Muscle of arm (tissue), 12 donors: ENCODE data around the gene IVD. TPM values are rescaled to one million over a fixed set of nuclear protein-coding genes. Genes with fewer than 3 reads are reported as not detected.

Experiments used
- DNase-seq: peaks from one replicate; pipeline ENCODE4 v3.0.0-alpha.2; 2013
- polyA plus RNA-seq, 12 donors: library from polyadenylated mRNA; unstranded; fragments of 120-200 nt; gene quantifications; one replicate each; pipeline ENCODE4 v1.2.1, GENCODE V29; 2013; ENCODE audit not compliant: insufficient read length in 12 of 12

IVD gene
- polyA plus RNA-seq, 12 donors: 43.8 to 68.7 (median 52.2) TPM; not detected in 1

DNA sequence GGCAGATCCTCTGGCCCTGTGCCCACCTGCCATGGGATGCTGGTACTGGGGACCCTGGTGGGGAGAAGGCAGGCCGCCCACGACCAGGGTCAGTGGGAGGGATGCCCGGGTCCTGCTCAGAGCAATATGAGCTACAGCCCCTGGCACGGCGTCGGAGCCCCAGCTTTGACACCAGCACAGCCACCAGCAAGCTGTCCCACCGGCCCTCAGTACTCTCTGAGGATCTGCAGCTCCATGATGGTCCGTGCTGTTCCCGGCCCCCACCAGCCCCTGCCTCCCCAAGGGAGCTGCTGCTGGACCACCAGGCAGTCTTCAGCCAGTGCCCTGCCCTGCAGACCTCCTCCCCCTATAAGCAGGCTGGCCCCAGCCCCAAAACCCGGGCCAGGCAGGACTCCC, 36.1 kb upstream of the IVD start:
- DNase-seq: no peak

- DNase-seq: no peak
These were observed 35.6 kb upstream of the IVD start for GRCh38 chr15:40369971-40370370.

- no peak for DNase-seq
These were observed 32.6 kb upstream of the IVD start for GRCh38 chr15:40372981-40373380.

DNA sequence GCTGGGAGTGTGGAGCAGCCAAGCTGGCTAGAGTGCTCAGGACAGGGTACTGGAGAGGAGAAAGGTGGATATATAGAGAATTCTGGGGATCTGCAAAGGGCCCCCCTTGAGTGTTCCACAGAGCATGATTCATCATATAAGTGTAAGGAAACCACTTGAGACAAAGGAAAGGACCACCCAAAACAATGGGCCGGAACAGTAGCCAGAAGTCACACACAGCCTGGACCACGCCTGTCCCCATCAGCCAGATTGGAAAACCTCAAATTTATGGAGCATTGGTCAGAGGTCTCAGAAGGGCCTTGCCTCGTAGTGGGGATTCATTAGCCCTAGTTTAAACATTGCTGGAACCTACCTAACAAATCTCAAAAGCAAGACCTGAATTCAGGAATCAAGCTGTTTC, 28.0 kb upstream of the IVD start:
- no peak for DNase-seq

- DNase-seq: no peak
These were observed 26.2 kb upstream of the IVD start for GRCh38 chr15:40379374-40379773.

GRCh38 chr15:40379853-40380252, 25.7 kb upstream of the IVD start:
- no peak for DNase-seq

DNA sequence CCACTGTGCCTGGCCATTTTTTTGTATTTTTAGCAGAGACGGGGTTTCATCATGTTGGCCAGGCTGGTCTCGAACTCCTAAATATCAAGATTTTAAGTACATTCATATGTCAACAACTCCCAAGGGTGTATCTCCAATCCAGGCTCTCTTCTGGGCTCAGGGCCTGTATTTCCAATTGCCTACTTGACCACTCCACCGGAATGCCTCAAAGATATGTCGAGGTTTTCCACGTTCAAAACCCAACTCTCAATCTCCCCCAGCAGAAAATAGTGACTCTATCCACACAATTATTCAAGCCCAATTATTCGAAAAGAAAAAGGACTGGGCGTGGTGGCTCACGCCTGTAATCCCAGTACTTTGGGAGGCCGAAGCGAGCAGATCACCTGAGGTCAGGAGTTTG, 25.0 kb upstream of the IVD start:
- no peak for DNase-seq

GRCh38 chr15:40381818-40382529, 23.6 kb upstream of the IVD start:
- DNase-seq: no peak

DNA sequence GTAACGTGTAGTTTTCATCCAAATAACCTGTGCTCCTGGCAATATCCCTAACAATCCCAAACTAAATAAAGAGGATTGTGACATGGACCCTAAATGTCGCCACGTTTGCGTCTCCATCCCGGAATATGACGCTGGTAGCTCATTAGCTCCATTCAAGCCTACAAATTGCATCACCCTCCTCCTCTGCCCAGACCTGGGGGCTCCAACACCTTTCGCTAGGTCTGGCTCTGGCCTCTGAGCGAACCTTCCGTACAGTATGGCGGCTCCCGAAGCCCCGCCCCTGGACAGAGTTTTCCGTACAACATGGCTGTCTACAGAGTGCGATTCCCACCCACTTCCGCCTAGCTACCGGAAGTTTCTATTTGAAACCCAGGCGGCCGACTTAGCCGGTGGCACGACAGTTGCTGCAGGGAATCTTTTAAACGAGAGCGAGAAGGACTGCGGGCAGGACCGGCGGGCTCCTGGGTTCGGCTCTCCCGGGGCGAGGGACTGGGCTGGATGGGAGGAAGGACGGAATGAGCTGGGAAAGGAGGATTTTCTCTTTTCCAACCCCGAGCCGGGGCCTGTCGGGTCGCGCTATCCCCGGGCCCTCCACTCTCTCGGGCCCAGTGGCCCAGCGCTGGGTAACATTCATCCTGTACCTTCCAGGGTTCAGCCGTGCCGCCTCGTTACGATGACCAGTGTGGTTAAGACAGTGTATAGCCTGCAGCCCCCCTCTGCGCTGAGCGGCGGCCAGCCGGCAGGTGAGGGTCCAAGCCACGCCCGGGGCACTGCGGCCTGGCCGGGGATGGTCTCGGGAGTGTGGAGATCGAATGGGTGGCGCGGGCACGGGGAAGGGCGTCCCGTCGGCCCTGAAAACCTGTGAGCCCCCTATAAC, 22.8 kb upstream of the IVD start, which contains the start of gene KNSTRN:
KNSTRN (plus strand) TSS at position 142 of the 877 bp plus-strand sequence; CDS start at position 257, 115 bp downstream.
- peak; percentile 93 for DNase-seq

- DNase-seq: no peak
These were observed 19.1 kb upstream of the IVD start for GRCh38 chr15:40386480-40386879.

GRCh38 chr15:40388941-40389823, 16.4 kb upstream of the IVD start:
- DNase-seq: no peak

- DNase-seq: no peak
These were observed 15.6 kb upstream of the IVD start for GRCh38 chr15:40389824-40390595.

- DNase-seq: no peak
These were observed 12.3 kb upstream of the IVD start for GRCh38 chr15:40392986-40393948.

GRCh38 chr15:40397688-40398412, 7.7 kb upstream of the IVD start:
- DNase-seq: no peak

GRCh38 chr15:40398413-40398873, 7.2 kb upstream of the IVD start:
- DNase-seq: no peak

- no peak for DNase-seq
These were observed 6.2 kb upstream of the IVD start for GRCh38 chr15:40399370-40399769.

DNA sequence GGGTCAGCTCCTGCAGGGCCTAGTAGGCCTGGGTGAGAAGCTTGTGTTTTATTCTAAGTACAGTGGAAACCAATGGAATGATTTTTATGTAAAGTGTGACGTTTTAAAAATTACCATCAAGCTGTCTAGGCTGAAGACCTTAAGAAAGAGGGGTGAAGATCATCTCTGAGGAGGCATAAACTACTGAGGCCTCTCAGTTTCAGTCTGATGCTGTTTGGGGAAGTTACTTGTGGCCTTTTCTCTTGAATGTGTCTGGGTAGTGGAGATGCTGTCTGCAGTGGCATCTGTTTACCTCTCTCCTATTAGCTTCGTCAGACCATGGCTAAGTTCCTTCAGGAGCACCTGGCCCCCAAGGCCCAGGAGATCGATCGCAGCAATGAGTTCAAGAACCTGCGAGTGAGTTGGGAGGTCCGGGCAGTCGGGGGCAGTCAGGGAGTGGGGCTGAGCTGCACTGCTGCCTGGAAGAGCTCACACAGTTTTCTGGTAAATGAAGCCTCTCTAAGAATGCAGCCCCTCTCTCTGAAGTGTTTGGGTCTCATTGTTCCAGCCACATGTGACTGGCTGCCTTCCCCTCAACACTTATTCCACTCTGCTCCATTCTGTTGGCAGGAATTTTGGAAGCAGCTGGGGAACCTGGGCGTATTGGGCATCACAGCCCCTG, 1.9 kb downstream of the IVD start:
- DNase-seq: no peak

GRCh38 chr15:40409366-40409765, 3.8 kb downstream of the IVD start:
- DNase-seq: no peak

- no peak for DNase-seq
These were observed 4.9 kb downstream of the IVD start for GRCh38 chr15:40410476-40410875.
